ENCODE data around the gene CALHM2. TPM values are rescaled to one million over a fixed set of nuclear protein-coding genes. Genes with fewer than 3 reads are reported as not detected.
"Not testable (repeated sequence)": the region's sequence is repeated elsewhere in the genome, so short reads cannot be mapped to it uniquely, and the experiment has no call there.

The CALHM2 gene
- total RNA-seq, 2 experiments from 2014 or later: 131 to 135 TPM

DNA sequence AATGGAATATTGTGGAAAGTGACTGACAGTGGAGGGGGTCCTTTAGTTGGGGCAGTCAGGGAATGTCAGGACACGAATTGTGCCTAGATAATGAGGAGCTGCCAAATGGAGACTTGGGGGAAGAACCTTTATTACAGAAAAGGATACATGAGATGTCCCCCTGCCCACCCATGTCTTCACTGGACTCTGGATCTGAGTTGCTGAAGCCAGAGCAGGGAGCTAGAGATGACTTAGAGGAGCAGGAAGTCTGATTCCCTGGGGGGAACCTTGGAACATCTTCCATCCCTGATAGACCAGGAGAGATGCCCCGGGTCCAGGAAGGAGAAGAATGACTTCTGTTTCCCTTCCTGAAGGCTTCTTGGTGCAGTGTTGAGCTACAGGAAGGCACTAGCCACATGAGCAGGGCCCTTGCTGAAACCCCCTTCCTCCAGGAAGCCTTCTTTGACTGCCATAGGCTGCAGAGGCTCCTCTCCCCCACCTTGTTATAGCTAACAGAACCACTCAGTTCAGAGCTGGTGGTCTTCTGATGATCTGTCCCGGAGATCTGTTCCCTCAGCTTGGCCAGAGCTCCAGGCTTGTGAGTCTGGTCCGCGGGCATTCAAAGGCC, 40.6 kb upstream of the CALHM2 start:
- DNase-seq (no peak), ATAC-seq (no peak)
- Mint-ChIP-seq H3K36me3 (ENCODE audit: low read depth) (no peaks in the 10 kb centered on the region), H3K27ac (no peak overlapping the region), H3K27me3 (ENCODE audit: low read depth) (peaks cover 54% of the 10 kb centered on the region), H3K4me3 (peak overlapping the region; percentile 74), H3K4me1 (ENCODE audit: low read depth) (peaks cover 29% of the 10 kb centered on the region), H3K9me3 (ENCODE audit: insufficient read depth) (no peaks in the 10 kb centered on the region)
- ChIA-PET POLR2A (interaction anchor here (1.0 kb wide), 1 partner anchor 11 kb away, joined by 3 read pairs; no protein-coding TSS in a partner anchor), CTCF (interaction anchor here (0.7 to 2.9 kb wide), 5 partner anchors 10 to 1299 kb away, joined by 3 to 11 read pairs (median 5); partner anchors contain the start of gene CNNM2)

GRCh38 chr10:103491729-103492364, 39.7 kb upstream of the CALHM2 start:
- CTCF ChIA-PET: interaction anchor here (0.7 to 4.1 kb wide), 6 partner anchors 9 to 1298 kb away, joined by 3 to 45 read pairs (median 6); no protein-coding TSS in a partner anchor
- Mint-ChIP-seq H3K4me3 (no peak overlapping the region), H3K9me3 (ENCODE audit: insufficient read depth) (no peaks in the 10 kb centered on the region), H3K36me3 (ENCODE audit: low read depth) (no peaks in the 10 kb centered on the region), H3K27me3 (ENCODE audit: low read depth) (peaks cover 45% of the 10 kb centered on the region), H3K27ac (no peak overlapping the region), H3K4me1 (ENCODE audit: low read depth) (peaks cover 29% of the 10 kb centered on the region)
- ATAC-seq (no peak), DNase-seq (no peak)
- POLR2A ChIA-PET: interaction anchor here (1.0 kb wide), 1 partner anchor 12 kb away, joined by 3 read pairs; no protein-coding TSS in a partner anchor

- Mint-ChIP-seq H3K27ac (no peak overlapping the region), H3K4me3 (no peak overlapping the region), H3K4me1 (ENCODE audit: low read depth) (peaks cover 29% of the 10 kb centered on the region), H3K27me3 (ENCODE audit: low read depth) (peaks cover 39% of the 10 kb centered on the region), H3K36me3 (ENCODE audit: low read depth) (no peaks in the 10 kb centered on the region), H3K9me3 (ENCODE audit: insufficient read depth) (no peaks in the 10 kb centered on the region)
- ChIA-PET POLR2A (interaction anchor here (0.6 kb wide), 1 partner anchor 143 kb away, joined by 3 read pairs; no protein-coding TSS in a partner anchor), CTCF (interaction anchor here (0.8 to 4.1 kb wide), 8 partner anchors 8 to 247 kb away, joined by 3 to 45 read pairs (median 3); partner anchors contain the start of gene CALHM2)
- no peak for DNase-seq
- ATAC-seq: peak; percentile 45
Measured at GRCh38 chr10:103490986-103491314, 38.8 kb upstream of the CALHM2 start.

GRCh38 chr10:103487410-103487708, 35.2 kb upstream of the CALHM2 start:
- ChIA-PET CTCF (interaction anchor here (2.3 to 5.3 kb wide), 3 partner anchors 10 to 70 kb away, joined by 10 to 148 read pairs (median 14); no protein-coding TSS in a partner anchor), POLR2A (no interaction called here)
- Mint-ChIP-seq H3K36me3 (ENCODE audit: low read depth) (no peaks in the 10 kb centered on the region), H3K9me3 (ENCODE audit: insufficient read depth) (no peaks in the 10 kb centered on the region), H3K27me3 (ENCODE audit: low read depth) (peaks cover 13% of the 10 kb centered on the region), H3K27ac (no peak overlapping the region), H3K4me1 (ENCODE audit: low read depth) (peaks cover 22% of the 10 kb centered on the region), H3K4me3 (no peak overlapping the region)
- DNase-seq (no peak), ATAC-seq (no peak)

DNA sequence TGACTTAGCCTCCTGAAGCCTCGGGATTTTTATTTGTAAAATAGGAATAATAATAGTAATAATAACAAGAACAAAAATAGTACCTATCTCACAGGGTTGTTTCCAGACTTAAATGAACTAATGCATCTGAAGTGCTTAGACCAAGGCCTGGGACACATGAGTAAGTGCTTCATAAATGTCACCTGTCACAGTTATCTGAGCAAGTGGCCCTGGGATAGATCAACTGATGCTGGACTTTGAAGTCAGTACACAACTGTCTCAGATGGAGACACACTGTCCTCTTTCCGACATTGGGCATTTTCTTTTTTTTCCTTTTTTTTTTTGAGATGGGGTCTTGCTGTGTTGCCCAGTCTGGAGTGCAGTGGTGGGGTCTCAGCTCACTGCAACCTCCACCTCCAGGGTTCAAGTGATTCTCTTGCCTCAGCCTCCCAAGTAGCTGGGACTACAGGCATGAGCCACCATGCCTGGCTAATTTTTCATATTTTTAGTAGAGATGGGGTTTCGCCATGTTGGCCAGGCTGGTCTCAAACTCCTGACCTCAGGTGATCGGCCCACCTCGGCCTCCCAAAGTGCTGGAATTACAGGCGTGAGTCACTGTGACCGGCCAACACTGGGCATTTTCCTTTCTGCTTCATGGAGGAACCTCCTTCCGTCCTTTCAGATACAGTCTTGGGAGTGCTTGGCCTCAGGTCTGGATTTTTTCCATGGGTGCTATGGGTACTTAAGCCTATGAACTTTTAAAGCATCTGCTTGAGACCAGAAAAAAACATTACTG, 34.7 kb upstream of the CALHM2 start:
- POLR2A ChIA-PET; H3K36me3 Mint-ChIP-seq (ENCODE audit: low read depth); H3K4me3 Mint-ChIP-seq; ATAC-seq; DNase-seq; H3K27me3 Mint-ChIP-seq (ENCODE audit: low read depth); H3K9me3 Mint-ChIP-seq (ENCODE audit: insufficient read depth); H3K27ac Mint-ChIP-seq: not testable (repeated sequence)
- peaks cover 27% of the 10 kb centered on the region for H3K4me1 Mint-ChIP-seq (ENCODE audit: low read depth)
- CTCF ChIA-PET: interaction anchor here (0.6 to 5.3 kb wide), 21 partner anchors 10 to 651 kb away, joined by 3 to 148 read pairs (median 6); partner anchors contain the start of genes ATP5MK, CALHM2 and PDCD11

DNA sequence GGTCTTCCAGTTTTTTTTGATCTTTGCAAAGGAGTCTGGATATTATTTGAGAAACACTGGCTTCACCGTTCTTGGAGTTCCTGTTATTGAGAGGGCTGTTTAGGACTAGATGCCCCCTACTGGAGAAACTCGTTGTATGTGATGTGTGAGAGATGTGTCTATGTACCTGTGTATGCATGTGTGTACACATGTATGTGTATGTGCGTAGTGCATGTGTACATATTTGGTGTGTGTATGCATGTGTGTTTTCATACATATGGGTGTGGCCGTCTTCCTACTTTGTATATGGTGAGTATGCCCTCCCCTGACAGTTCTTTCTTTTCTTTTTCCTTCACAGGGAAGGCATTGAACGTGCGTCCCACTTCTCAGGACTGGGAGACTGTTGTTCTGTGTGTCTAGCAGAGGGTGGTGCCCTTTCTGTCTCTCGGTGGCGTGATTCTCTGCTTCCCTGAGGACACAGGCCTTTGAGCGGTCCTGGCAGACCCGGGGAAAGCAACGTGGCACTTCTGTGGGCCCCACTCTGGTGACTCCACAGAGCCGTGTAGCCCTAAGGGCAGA, 29.9 kb upstream of the CALHM2 start:
- H3K27me3 Mint-ChIP-seq (ENCODE audit: low read depth): peaks cover 3% of the 10 kb centered on the region
- peaks cover 34% of the 10 kb centered on the region for H3K4me1 Mint-ChIP-seq (ENCODE audit: low read depth)
- no peaks in the 10 kb centered on the region for H3K36me3 Mint-ChIP-seq (ENCODE audit: low read depth)
- ChIA-PET POLR2A (interaction anchor here (2.0 kb wide), 1 partner anchor 30 kb away, joined by 8 read pairs; the partner anchor contains the start of gene CALHM2), CTCF (interaction anchor here (1.0 to 5.3 kb wide), 7 partner anchors 10 to 94 kb away, joined by 3 to 148 read pairs (median 11); partner anchors contain the start of gene CALHM2)
- no peak overlapping the region for H3K4me3 Mint-ChIP-seq
- DNase-seq: peak; percentile 75
- H3K9me3 Mint-ChIP-seq (ENCODE audit: insufficient read depth): no peaks in the 10 kb centered on the region
- peak overlapping the region; percentile 30 for H3K27ac Mint-ChIP-seq
- peak; percentile 89 for ATAC-seq

- peaks cover 46% of the 10 kb centered on the region for H3K4me1 Mint-ChIP-seq (ENCODE audit: low read depth)
- no peak overlapping the region for H3K4me3 Mint-ChIP-seq
- DNase-seq (no peak), ATAC-seq (no peak)
- CTCF ChIA-PET: interaction anchor here (0.8 to 2.3 kb wide), 12 partner anchors 8 to 146 kb away, joined by 3 to 34 read pairs (median 3); partner anchors contain the start of genes CALHM1 and CALHM2
- no peaks in the 10 kb centered on the region for H3K9me3 Mint-ChIP-seq (ENCODE audit: insufficient read depth)
- POLR2A ChIA-PET: interaction anchor here (2.0 kb wide), 1 partner anchor 28 kb away, joined by 8 read pairs; the partner anchor contains the start of gene CALHM2
- peak overlapping the region; percentile 15 for H3K27ac Mint-ChIP-seq
- no peaks in the 10 kb centered on the region for H3K36me3 Mint-ChIP-seq (ENCODE audit: low read depth)
- H3K27me3 Mint-ChIP-seq (ENCODE audit: low read depth): no peaks in the 10 kb centered on the region
Measured at GRCh38 chr10:103480521-103480920, 28.4 kb upstream of the CALHM2 start.

GRCh38 chr10:103479135-103479534, 27.0 kb upstream of the CALHM2 start, which contains the start of gene CALHM3:
TSS of gene CALHM3 (minus strand) at chr10:103479240. CDS start at chr10:103479032, 208 bp downstream.
- ATAC-seq: no peak
- CTCF ChIA-PET: no interaction called here

GRCh38 chr10:103478671-103479070, 26.5 kb upstream of the CALHM2 start:
- Mint-ChIP-seq H3K9me3 (ENCODE audit: insufficient read depth) (no peaks in the 10 kb centered on the region), H3K4me3 (no peak overlapping the region), H3K36me3 (ENCODE audit: low read depth) (no peaks in the 10 kb centered on the region), H3K27me3 (ENCODE audit: low read depth) (no peaks in the 10 kb centered on the region), H3K27ac (no peak overlapping the region), H3K4me1 (ENCODE audit: low read depth) (peaks cover 58% of the 10 kb centered on the region)
- DNase-seq (no peak), ATAC-seq (no peak)
- CTCF ChIA-PET: interaction anchor here (4.5 to 5.4 kb wide), 2 partner anchors 27 to 61 kb away, joined by 51 to 54 read pairs; partner anchors contain the start of gene CALHM2
- POLR2A ChIA-PET: no interaction called here

More at GRCh38 chr10:103479135-103479534, 27.0 kb upstream of the CALHM2 start, which contains the start of gene CALHM3:
- Mint-ChIP-seq H3K36me3 (ENCODE audit: low read depth) (no peaks in the 10 kb centered on the region), H3K27me3 (ENCODE audit: low read depth) (no peaks in the 10 kb centered on the region), H3K4me3 (no peak within 1 kb of the TSS), H3K9me3 (ENCODE audit: insufficient read depth) (no peaks in the 10 kb centered on the region), H3K4me1 (ENCODE audit: low read depth) (peaks cover 55% of the 10 kb centered on the region), H3K27ac (peak within 1 kb of the TSS; percentile 48)
- no peak for DNase-seq
- POLR2A ChIA-PET: no interaction called here

GRCh38 chr10:103476046-103476768, 24.0 kb upstream of the CALHM2 start:
- ChIA-PET CTCF (interaction anchor here (0.8 to 5.4 kb wide), 16 partner anchors 10 to 80 kb away, joined by 3 to 54 read pairs (median 5); partner anchors contain the start of genes ATP5MK, CALHM1, CALHM2 and PDCD11), POLR2A (interaction anchor here (0.8 to 4.2 kb wide), 2 partner anchors 26 to 34 kb away, joined by 3 to 19 read pairs; no protein-coding TSS in a partner anchor)
- peak overlapping the region; percentile 74 for H3K27ac Mint-ChIP-seq
- ATAC-seq (peak; percentile 34), DNase-seq (peak; percentile 54)
- no peaks in the 10 kb centered on the region for H3K27me3 Mint-ChIP-seq (ENCODE audit: low read depth)
- H3K4me3 Mint-ChIP-seq: no peak overlapping the region
- peaks cover 70% of the 10 kb centered on the region for H3K4me1 Mint-ChIP-seq (ENCODE audit: low read depth)
- H3K36me3 Mint-ChIP-seq (ENCODE audit: low read depth): no peaks in the 10 kb centered on the region
- H3K9me3 Mint-ChIP-seq (ENCODE audit: insufficient read depth): no peaks in the 10 kb centered on the region

Measured in activated CD8-positive, alpha-beta T cell treated with anti-CD3 and anti-CD28 coated beads, Interleukin-2, amount 10 ng/mL, durations not matched to agents 7 days and 5 days (primary cell).